Skeletal muscle satellite cell (primary cell): ENCODE results near the gene JAKMIP1.

Source experiments
- H3K27me3 ChIP-seq: 2 replicates; pipeline ENCODE4 v1.7.0; 2013; ENCODE audit warnings: low read length; ENCODE audit not compliant: control insufficient read depth, insufficient read depth
- H3K36me3 ChIP-seq: 2 replicates; pipeline ENCODE4 v1.7.0; 2013; ENCODE audit warnings: mild to moderate bottlenecking, control low read depth, low read length; ENCODE audit not compliant: insufficient read depth
- H3K4me1 ChIP-seq: 2 replicates; pipeline ENCODE4 v1.7.0; 2013; ENCODE audit warnings: low read length; ENCODE audit not compliant: control insufficient read depth, insufficient read depth
- H3K4me2 ChIP-seq: 2 replicates; pipeline ENCODE4 v1.7.0; 2013; ENCODE audit warnings: mild to moderate bottlenecking, low read length
- H3K4me3 ChIP-seq: 2 replicates; pipeline ENCODE4 v1.7.0; 2013; ENCODE audit warnings: low read length
- H3K9ac ChIP-seq: 2 replicates; pipeline ENCODE4 v1.7.0; 2013; ENCODE audit warnings: mild to moderate bottlenecking, low read depth, low read length, moderate library complexity
- H3K9me3 ChIP-seq: replicated peaks from 2 replicates; pipeline ENCODE4 v1.7.0; 2013; ENCODE audit warnings: mild to moderate bottlenecking, control low read depth, low read length

Gene JAKMIP1

DNA sequence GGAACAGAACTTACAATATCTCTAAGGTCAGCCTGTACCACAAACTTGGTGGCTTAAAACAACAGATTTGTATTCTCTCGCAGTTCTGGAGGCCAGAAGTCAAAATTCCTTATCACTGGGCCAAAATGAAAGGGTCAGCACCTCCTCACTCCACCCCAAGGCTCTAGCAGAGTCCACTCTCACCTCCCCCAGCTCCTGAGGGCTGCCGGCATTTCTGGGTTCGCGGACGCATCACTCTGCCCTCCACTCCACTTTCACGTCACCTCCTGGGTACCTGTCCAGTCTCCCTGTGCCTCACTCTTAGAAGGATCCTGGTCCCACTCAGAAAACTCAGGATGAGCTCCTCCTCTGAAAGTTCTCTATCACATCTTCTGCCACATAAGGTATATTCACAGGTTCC lies 34.6 kb downstream of the JAKMIP1 start:
- no peaks in the 10 kb centered on the region for H3K27me3 ChIP-seq
- H3K9me3 ChIP-seq, result peaks cover 3% of the 10 kb centered on the region
- H3K4me1 ChIP-seq, result no peaks in the 10 kb centered on the region
- no peaks in the 10 kb centered on the region for H3K36me3 ChIP-seq
- no peak overlapping the region for H3K4me2 ChIP-seq
- no peak overlapping the region for H3K9ac ChIP-seq
- no peak overlapping the region for H3K4me3 ChIP-seq

DNA sequence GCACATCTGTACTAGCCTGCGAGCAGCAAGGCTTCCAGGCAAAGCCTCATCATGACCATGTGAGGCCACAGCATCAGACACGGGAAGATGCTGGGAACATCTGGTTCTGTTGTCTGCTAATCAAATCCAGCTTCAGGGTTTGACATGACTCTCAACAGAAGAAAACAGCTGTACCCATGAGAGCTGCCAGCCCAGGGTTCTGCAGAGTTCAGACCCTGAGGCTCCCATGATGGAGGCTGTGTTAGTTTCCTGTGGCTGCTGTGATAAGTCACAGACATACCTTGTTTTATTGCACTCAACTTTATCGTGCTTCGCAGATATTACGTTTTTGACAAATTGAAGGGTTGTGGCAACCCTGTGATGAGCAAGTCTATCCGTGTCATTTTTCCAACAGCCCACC lies 37.5 kb downstream of the JAKMIP1 start:
- H3K27me3 ChIP-seq, result no peaks in the 10 kb centered on the region
- no peak overlapping the region for H3K9ac ChIP-seq
- no peaks in the 10 kb centered on the region for H3K36me3 ChIP-seq
- peaks cover 3% of the 10 kb centered on the region for H3K9me3 ChIP-seq
- H3K4me3 ChIP-seq, result no peak overlapping the region
- H3K4me1 ChIP-seq, result no peaks in the 10 kb centered on the region
- H3K4me2 ChIP-seq, result no peak overlapping the region

DNA sequence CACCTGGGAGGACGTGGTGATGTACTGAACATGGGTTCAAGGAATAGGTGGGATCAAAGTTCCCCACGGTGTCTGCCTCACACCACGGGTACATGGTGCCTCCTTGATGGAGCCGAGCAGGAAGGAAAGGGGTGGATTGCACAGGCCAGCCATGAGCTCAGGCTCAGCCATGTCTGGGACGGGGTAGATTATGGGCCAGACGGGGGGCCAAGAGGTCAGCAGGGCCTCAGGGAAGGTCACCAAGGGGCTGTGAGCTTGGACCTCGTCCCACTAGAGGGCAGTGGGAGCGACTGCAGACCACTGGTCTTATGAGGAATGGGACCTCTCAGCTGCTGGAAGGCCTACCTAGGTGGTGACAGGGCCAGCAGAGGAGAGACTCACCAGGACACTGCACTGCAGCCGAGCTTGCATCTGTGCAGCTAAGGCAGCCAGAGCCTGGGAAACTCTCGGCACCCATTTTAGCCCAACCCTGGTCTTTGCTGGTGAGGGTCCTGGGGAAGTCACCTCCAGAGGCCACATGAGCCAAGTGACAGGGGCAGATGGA lies 38.4 kb downstream of the JAKMIP1 start:
- H3K9me3 ChIP-seq, result peaks cover 3% of the 10 kb centered on the region
- H3K36me3 ChIP-seq, result no peaks in the 10 kb centered on the region
- no peak overlapping the region for H3K4me3 ChIP-seq
- no peaks in the 10 kb centered on the region for H3K4me1 ChIP-seq
- no peak overlapping the region for H3K4me2 ChIP-seq
- H3K27me3 ChIP-seq, result no peaks in the 10 kb centered on the region
- H3K9ac ChIP-seq, result no peak overlapping the region

DNA sequence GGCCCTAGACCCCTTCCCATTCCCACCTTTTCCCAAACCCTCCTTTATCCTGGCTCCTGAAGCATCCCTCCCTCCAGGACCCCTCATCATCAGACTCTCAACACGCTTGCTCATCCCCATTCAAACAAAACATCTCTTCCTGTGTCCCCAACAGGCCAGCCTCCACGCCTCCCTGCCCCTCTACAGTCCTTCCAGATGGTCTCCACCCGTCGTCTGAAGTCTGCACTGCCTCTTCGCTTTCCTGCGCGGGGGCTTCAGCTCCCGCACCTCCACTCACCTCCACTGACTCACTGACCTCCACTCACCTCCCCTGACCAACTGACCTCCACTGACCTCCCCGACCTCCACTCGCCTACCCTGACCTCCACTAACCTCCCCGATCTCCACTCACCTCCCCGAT lies 39.8 kb downstream of the JAKMIP1 start:
- no peaks in the 10 kb centered on the region for H3K36me3 ChIP-seq
- peaks cover 3% of the 10 kb centered on the region for H3K9me3 ChIP-seq
- no peak overlapping the region for H3K4me2 ChIP-seq
- H3K4me3 ChIP-seq, result no peak overlapping the region
- no peak overlapping the region for H3K9ac ChIP-seq
- H3K4me1 ChIP-seq, result no peaks in the 10 kb centered on the region
- no peaks in the 10 kb centered on the region for H3K27me3 ChIP-seq

DNA sequence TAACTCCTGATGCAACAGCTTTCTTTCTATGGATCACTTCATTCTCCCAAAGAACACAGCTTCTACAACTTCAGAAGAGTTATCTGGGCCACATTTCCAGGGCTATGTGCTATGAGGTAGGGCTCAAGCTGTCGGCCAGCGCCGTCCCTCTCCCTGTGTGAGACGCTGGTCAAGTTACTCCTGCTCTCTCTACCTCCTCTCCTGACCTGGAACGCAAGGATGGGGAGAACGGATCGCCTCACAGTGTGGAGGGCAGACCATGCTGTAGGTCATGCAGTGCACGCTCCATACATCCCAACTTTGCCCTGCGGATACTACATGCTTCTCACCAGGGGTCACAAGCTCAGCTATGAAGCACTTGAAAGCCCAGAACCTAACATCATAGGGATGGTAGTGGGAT lies 42.4 kb downstream of the JAKMIP1 start:
- no peak overlapping the region for H3K4me3 ChIP-seq
- no peaks in the 10 kb centered on the region for H3K27me3 ChIP-seq
- no peak overlapping the region for H3K9ac ChIP-seq
- no peaks in the 10 kb centered on the region for H3K36me3 ChIP-seq
- H3K9me3 ChIP-seq, result peaks cover 3% of the 10 kb centered on the region
- H3K4me1 ChIP-seq, result no peaks in the 10 kb centered on the region
- H3K4me2 ChIP-seq, result no peak overlapping the region

DNA sequence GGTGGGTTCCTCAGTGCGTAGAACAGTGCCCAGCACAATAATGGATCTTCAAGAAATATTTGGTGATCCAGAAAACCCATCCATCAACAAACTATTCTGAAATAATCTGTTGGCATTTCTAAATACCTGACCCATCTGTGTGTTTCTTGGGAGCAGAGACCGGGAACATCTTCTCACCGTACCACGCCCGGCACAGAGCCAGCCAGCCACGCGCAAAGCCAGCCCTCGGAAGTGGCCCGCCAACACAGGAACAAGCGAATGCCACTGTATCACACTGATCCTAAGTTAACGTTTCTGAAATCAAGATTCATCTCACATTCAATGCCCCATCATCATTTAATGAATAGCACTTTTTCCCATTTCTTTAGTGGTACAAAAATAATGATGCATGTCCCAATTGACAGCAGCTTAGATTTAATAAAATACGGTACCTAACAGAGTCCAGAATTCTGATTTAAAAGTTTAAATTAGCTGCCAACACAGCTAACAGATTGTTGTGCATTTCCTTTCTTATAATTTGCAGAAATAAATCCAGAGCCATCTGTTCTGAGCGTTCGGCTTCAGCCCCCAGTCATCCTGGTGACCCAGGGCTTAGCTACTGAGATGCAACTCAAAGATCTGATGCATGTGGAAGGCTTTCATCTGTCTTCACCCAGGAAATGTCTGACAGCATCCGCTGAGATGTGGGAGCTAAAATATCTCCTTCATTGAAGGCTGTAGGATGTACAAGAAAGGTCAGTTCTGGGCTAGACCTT lies 44.2 kb downstream of the JAKMIP1 start:
- no peaks in the 10 kb centered on the region for H3K36me3 ChIP-seq
- H3K27me3 ChIP-seq, result no peaks in the 10 kb centered on the region
- no peaks in the 10 kb centered on the region for H3K9me3 ChIP-seq
- no peak overlapping the region for H3K4me3 ChIP-seq
- no peak overlapping the region for H3K9ac ChIP-seq
- H3K4me2 ChIP-seq, result no peak overlapping the region
- no peaks in the 10 kb centered on the region for H3K4me1 ChIP-seq

DNA sequence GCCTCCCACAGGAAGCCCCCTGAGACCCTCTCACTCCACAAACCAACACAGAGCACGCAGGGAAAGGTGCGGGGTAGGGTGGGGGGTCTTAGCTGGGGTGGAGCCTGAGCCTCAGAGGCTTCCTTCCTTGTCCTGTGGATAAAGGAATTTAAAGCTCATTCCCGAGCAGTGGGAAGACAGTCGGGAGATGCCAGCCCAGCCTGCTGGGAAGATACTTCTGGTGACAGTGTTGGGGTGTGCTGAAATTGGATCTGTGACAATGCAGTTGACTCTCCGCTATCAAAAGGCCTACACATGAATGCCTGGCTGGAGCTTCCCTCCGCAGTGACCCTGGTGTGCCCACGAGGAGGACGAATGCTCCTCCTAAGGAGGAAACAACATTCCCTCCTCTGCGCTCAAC lies 45.5 kb downstream of the JAKMIP1 start:
- no peak overlapping the region for H3K4me3 ChIP-seq
- no peaks in the 10 kb centered on the region for H3K36me3 ChIP-seq
- no peak overlapping the region for H3K4me2 ChIP-seq
- no peaks in the 10 kb centered on the region for H3K27me3 ChIP-seq
- no peak overlapping the region for H3K9ac ChIP-seq
- no peaks in the 10 kb centered on the region for H3K9me3 ChIP-seq
- H3K4me1 ChIP-seq, result no peaks in the 10 kb centered on the region

DNA sequence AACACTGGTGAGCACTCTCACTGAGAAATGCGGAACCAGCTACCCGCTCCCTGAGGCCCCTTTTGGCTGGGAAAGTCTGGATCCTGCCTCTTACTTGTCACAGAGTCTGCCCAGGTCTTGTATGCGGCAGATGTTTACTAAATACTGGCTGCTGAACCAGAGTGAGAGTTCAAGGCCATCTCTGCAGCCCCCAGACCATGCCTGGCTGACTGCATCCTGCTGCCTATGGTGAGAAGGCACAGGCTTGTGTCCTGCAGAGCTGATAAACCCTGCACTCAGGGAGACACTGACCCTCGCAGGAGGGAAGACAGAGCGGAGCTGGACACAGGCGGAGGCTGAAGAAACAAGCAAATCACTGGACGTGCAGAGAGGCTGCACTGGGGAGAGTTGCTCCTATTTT lies 46.5 kb downstream of the JAKMIP1 start:
- Histone ChIP-seq H3K27me3 (no peaks in the 10 kb centered on the region), H3K4me1 (no peaks in the 10 kb centered on the region), H3K9me3 (no peaks in the 10 kb centered on the region), H3K4me3 (no peak overlapping the region), H3K36me3 (no peaks in the 10 kb centered on the region), H3K4me2 (no peak overlapping the region), H3K9ac (no peak overlapping the region)

DNA sequence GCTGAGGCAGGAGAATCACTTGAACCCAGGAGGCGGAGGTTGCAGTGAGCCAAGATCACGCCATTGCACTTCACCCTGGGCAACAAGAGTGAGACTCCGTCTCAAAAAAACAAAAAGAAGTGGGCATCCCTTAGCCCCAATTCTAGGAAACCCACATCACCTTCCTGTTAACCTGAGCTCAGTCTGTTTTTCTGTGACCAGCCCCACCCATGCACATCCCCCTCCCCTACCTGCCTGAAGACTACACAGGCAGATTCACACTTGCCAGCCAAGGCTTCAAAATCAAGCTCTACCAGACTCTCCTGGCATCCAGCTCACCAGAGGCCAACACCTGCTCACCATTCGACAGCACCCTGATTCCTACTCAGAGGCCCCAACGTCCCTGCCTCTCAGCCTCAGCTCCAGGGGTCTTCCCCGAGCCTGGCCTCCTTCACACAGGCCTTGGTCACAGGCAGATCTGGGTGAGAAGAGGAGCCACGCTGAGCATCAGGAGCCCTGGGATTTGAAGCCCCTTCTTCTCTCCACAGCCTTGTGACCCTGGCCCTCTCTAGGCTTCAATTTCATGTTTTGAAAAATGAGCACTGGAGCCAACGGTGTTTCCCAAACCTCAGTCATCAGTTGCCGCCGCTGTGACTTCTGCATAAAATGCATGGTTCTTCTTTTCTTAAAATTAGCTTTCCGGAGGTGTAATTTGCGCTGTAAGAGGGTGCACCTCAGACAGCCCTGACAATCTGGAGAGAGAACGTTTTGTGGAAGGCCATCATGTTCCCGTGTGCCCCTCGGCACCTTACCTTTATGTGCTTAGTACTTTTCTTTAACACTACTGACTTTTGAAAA lies 47.3 kb downstream of the JAKMIP1 start:
- Histone ChIP-seq H3K27me3 (no peaks in the 10 kb centered on the region), H3K4me1 (no peaks in the 10 kb centered on the region), H3K4me3 (no peak overlapping the region), H3K9me3 (no peaks in the 10 kb centered on the region), H3K36me3 (no peaks in the 10 kb centered on the region), H3K4me2 (no peak overlapping the region), H3K9ac (no peak overlapping the region)

DNA sequence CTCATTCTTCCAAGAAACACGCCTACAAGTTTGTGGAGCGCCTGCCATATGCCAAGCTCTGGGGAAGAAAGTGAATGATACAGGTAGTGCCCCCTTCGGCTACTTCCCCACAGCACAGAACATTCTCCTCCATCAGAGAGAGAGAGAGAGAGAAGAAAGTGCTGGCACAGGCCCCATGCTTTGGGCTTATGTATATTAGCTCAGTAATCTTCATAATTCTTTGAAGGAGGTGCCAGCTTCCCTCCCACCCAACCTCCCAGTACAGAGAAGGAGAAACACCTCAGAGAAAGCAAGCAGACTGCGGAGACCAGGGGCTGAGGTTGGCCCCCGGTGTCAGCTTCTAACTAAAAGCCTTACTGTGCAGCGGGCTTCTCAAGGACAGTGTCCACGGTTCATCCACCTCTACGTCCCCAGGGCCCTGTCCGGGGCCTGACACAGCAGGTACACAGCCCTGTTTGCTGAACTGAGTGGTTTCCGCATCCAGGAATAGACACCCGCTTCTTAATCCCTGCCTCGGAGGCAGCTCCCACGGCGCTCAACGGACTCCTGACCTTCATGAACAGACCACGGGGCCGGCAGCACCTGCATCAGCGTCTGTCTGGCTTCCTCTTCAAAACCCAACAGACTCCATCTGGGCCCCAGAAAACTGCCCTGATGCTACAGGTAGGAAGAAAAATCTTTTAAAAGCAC lies 50.2 kb downstream of the JAKMIP1 start:
- no peaks in the 10 kb centered on the region for H3K9me3 ChIP-seq
- no peaks in the 10 kb centered on the region for H3K36me3 ChIP-seq
- no peak overlapping the region for H3K9ac ChIP-seq
- no peak overlapping the region for H3K4me3 ChIP-seq
- no peaks in the 10 kb centered on the region for H3K4me1 ChIP-seq
- no peaks in the 10 kb centered on the region for H3K27me3 ChIP-seq
- H3K4me2 ChIP-seq, result no peak overlapping the region

DNA sequence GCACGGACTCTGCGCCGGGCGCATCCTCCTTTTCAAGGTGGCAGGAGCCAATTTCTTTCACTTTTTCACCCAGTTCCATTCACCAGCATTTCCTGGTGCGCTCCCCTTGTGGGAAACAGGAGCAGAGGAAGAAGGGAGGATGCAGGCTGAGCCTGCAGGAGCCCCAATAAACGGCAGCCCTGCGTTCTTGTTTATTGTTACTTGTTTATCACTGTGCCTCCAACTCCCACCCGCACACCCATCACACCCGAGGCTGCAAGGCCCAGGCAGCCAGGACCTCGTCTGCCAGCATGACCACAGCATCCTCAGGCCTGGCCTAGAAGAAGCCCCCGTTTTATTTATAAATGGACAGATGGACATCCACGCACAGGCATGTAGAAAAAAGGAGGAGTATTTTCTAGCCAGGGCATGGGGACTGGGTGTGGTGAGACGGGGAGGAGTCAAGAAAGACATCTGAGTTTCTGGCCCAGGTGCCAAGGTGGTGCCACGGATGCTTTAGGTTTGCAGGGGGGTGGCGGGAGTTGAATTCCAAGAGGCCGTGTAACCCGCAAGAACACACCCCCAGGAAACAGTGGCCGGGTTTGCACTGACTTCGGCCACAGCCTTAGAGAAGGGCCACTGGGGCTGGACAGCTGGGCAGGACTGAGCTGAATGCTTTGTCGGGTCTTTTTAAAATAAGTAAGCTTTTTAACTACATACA lies 51.7 kb downstream of the JAKMIP1 start:
- no peaks in the 10 kb centered on the region for H3K27me3 ChIP-seq
- H3K9ac ChIP-seq, result no peak overlapping the region
- no peaks in the 10 kb centered on the region for H3K9me3 ChIP-seq
- no peak overlapping the region for H3K4me2 ChIP-seq
- no peak overlapping the region for H3K4me3 ChIP-seq
- no peaks in the 10 kb centered on the region for H3K36me3 ChIP-seq
- H3K4me1 ChIP-seq, result no peaks in the 10 kb centered on the region
